GM18909 (cell line): Measurements from ENCODE around the gene APEH.
A peak's percentile ranks its signal among the peaks of the same experiment; 100 is the strongest.
"Not testable (repeated sequence)": the region's sequence is repeated elsewhere in the genome, so short reads cannot be mapped to it uniquely, and the experiment has no call there.

ENCODE experiments used
- ATAC-seq: cut with Tn5 transposase; IDR thresholded peaks from one replicate; pipeline ENCODE4 v1.9.1; 2021; ENCODE audit warnings: mild to moderate bottlenecking; ENCODE audit not compliant: unreplicated experiment, poor library complexity

APEH gene

DNA sequence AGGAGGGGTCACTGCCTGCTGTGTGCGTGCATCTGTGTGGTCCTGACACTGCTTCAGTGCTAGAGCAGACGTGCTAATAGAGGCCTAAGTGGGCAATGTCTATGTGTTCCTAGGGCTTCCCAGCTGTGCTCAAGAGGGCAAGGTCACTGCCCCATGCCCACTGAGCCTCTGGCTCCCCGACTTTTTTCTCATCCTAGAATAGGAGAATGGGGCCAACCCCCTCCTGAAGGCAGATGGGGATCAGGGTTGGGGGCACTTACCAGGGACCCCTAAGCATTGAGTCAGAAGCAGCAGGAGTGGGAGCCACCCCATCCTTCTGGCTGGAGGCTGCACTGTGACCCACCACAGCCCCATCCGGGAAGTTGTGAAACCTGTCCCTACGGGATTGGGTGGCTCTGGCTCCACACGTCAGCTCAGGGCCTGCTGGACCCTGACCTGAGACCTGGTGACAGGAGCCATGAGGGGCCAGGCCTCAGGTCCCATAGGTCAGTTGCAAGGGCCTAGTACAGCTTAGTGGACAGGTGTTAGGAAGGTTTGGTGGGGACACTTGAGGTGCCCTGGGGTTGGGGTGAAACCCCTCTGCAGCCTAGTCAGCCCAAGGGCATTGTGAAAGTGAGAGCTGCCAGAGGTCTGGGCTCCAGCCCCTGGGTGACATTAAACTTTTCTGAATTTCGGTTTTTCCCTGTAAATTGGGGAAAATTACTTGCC, 14.3 kb downstream of the APEH start:
- not testable (repeated sequence) for ATAC-seq

DNA sequence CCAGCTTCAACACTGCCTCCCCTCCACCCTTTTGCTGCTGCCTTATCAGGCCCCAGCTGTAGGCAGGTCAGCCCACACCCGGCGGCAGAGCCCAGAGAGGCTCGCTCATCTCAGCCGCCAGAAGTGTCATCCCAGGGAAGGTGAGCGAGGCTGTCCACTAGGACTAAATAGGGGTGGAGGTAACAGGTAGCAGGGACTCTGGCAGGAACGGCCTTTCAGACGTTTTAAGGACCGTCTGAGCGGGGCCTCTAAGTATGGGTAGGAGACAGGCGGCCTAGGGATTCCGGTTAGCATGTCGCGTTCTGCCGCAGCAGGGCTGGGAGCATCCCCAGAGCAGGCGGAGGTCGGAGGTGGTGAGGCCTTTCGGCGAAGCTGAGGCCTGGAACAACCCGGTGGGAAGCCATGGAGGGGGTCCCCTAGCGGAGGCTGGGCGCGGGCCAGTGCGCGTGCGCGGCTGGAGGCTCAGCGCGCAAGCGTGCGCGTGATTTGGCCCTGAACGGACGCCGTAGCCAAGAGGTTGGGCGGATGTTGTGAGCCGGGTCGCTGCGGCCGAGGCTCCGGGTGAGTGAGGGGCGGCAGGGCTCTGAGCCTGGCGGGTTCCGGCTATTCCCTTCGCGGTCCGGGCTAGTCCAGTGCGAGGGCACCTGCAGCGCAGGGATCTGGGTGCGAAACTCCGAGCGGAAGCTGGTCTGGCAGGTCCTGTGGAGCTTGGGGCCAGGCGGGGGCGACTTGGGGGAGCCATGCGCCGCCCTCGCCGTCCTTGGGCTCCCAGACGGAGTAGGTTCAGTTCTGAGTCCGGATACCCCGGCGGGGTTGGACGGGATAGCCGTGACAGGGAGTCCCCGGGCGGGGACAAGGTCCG, 15.1 kb downstream of the APEH start, which contains the start of the genes MST1 and RNF123:
Gene MST1, minus strand, starts transcription at position 429 of the 862 bp plus-strand sequence. CDS start 783 bp downstream, outside the sequence.
Gene RNF123, plus strand, starts transcription at position 512 of the 862 bp plus-strand sequence. CDS start 1,609 bp downstream, outside the sequence.
- peak; percentile 60 for ATAC-seq

DNA sequence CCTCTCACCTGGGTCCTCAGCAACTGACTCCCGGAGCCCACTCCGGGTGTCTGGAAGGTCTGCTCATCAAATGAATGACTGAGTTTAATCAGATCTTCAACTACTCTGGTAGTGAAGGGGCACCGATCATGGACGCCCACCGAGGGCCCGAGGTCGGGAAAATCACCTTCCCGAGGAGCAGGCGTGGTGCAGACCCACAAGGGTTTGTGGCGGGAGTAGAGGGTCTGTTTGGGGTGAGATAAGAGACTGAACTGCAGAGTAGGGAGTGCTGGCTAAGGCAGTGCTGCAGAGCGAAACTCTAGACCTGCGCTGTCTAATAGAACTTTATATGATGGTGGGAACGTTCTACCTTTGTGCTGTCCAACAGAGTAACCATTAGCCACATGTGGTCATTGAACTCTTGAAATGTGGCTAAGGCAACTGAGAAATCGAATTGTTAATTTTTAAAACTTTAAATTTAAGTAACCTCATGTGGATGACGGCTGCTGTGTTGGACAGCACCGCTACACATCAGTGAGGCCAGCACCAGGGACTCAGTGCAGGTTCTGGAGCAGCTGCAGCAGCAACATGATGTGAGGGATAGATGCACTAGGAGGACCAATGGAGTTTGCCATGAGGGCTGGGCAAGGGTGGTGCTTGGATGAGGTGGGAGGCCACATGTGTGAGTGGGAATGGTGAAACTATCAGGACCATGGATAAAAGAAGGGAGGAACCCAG, 15.9 kb downstream of the APEH start:
- ATAC-seq: not testable (repeated sequence)

DNA sequence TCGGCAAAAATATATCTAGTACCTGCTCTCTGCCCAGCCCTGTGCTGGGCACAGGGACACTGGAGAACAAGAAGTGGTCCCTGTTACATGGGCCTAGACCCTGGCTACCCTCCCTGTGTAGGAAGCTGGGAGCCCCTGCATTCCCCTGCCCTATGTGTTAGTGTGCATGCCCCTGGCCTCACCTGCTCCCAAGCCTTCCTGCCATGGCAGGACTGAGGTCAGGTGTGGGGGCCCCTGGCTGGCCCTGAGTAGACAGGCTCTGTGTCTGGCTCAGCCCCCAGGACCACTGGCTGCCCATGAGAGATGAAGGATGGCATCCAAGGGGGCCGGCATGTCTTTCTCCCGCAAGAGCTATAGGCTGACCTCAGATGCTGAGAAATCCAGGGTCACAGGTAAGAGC, 16.7 kb downstream of the APEH start:
- not testable (repeated sequence) for ATAC-seq

DNA sequence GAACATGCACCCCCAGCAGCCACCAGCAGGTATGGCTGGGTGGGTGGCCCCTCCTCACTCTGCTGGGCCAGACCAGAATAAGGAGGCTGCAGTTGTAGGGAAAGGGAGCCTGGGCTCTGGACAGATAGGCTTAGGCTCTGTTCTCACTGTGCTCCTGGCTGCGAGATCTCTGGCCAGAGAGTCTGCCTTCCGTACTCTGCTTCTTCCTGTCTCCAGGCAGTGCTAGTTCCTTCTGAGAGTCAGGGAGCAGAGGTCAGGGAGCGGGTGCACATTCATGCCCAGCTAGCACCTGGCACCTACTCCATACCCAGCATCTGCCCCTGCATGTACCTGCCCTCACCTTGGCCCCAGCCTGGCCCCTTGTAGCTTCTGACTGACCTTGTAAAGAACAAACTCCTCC, 17.3 kb downstream of the APEH start:
- not testable (repeated sequence) for ATAC-seq

DNA sequence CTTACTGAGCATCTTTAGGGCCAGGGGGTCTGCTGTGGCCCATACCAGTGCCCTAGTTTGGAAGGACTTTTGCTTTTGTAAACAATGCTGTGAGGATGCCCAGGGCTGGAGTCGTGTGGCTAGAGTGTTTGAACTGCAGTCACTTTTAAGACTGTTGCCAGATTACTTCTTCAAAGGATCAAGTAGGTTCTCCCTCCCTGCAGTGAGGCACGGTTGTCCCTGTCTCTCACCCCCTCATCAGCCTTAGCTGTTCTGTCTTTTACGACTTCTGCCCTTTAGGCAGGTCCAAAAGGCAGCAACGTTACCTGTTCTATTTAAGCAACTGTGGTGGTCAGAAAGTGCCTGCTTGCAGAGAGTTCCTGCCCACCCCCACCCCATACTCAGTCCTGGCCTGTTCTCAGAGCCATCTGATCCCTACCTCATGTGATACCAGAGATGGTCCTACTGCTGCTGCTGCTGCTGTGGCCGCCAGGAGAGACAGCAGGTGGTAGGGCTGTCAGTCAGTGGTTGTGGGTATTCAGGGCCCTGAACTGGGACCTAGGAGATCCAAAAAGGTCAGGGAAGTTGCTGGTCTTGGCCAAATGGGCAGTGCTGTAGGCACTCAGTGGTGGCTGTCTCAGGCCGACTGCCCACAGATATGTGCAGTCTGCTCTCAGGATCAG, 20.4 kb downstream of the APEH start:
- ATAC-seq: not testable (repeated sequence)

DNA sequence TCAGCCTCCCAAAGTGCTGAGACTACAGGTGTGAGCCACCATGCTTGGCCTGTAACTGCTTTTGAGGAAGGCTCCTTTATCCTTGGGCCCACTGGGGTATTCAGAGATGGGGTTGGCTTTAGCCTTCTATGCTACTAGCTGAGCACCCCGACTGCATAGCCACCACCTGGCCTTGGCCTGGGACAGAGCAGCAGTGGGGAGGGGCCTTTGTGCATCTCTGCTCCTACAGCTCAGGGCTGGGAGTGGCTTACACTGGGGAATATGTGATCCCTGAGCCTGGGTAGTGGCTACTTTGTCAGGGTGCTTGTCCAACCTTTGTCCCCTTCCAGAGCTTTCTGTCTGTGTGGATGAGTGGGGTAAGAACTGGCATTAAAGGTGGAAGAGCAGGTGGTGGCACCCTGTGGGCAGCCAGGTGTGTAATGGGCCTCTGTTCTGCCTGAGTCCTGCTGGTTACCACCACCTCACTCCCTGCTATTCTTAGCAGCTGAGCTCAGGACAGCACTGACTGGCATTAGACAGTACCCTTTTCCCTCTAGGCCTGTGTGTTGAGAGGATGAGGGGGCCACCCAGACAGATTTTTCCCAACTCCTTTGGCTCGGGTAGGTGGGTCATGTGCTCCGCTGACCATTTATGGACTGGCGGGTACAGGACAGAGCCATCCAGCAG, 21.3 kb downstream of the APEH start:
- not testable (repeated sequence) for ATAC-seq

DNA sequence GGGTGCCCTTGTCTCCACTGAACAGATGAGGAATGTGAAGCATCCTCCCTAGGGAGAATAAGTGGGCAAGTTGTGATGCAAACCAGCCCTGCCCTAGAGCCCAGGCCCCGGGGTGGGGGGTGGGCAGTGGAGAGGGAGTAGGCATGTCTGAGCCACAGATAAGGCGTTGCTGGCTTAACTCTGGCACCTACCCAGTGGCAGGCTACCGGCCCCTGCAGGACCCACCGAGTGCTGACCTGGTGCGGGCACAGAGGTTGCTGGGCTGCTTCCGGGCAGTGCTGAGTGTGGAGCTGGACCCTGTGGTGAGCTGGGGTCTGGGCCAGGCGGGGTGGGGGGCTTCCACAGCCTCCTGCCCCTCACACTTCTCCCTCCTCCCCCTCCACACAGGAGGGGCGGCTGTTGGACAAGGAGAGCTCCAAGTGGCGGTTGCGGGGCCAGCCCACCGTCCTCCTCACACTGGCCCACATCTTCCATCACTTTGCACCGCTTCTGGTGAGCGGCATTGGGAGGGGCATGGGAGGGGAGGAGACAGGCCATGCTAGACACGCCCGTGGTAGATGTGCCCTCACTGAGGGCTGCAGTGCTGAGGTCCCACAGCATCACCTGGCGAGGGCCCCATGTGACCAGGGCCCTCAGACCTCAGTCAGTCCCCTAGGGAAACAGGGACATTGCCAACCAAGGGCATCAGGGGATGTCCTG, 25.3 kb downstream of the APEH start:
- ATAC-seq: no peak

DNA sequence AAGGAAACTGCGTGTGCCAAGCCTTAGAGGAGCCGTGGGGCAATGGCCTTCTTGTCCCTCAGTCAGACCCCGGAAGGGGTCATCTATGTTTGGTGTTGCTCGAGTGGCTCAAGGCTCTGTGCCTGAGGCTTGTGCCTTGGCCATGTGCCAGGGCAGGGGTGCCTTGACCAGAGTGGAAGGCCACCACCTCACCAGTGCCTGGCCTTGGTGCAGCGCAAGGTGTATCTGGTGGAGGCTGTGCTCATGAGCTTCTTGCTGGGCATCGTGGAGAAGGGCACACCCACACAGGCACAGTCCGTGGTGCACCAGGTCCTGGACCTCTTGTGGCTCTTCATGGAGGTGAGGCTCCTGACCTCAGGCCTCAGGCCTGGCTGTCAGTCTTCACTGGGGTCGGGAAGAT, 25.9 kb downstream of the APEH start:
- no peak for ATAC-seq

DNA sequence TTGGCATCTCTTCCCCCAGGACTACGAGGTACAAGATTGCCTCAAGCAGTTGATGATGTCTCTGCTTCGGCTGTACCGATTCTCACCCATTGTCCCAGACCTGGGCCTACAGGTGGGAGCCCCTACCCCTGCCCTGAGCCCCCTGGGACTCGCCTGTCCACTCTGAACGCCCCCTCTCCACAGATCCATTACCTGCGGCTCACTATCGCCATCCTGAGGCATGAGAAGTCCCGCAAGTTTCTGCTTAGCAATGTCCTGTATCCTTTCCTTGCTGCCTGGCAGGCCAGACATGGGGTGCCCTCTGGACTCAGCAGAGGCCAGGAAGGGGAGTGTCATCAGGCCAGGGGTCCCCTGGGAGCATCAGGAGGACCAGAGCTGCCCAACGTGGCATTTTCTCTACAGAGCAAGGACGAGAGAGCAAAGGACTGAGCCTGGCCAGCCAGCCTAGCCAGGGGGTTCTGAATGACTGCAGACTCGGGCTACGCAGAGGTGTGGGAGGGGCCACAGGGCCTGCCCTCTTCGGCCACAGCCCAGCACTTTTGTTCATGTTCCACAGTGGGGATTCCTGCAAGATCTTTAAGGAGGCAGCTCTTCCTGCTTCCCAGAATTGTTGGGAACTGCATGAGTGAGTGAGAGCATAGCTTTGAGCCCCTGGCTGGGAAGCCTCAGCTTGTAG, 26.4 kb downstream of the APEH start:
- ATAC-seq: no peak

DNA sequence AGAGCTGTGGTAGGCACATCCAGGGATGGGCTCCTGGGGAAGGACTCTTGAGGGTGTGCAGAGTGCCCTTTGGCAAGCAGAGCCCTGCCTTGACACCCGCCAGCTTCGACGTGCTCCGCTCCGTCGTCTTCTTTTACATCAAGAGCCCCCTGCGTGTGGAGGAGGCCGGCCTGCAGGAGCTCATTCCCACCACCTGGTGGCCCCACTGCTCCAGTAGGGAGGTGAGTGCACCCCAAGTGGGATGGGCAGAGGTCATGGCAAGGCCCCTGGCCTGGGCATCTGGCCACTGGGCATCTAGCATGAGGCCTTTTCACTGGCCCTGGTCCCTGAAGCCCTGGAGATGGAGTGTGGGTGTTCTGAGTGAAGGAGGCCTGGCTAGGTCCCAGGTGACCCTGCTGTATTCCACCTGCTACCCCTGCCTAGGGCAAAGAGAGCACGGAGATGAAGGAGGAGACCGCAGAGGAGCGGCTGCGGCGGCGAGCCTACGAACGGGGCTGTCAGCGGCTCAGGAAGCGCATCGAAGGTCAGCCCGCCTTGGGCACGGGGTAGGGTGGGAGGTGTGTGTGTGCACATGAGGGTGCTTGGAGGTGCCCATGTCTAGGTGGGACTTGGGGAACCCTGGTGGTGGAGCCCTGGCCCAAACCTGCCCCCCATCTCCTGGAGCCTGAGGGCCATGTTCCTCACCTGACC, 27.4 kb downstream of the APEH start:
- ATAC-seq: no peak

DNA sequence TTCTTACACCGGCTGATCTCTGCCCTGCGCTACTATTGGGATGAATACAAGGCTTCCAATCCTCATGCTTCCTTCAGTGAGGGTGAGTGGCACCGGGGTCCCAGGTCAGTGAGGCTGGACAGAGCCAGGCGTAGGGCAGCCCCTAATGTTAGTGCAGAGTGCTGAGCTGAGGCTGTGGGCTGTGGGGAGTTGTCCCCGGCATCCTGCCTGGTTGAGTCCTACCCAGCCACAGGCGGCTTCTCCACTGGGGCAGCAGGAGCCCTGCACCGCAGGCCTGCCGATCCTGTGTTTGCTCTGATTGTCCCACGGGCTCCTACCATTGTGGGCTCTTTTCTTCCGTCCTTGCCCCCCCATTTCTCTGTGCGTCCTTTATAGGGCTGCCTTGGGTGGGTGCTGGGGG, 28.5 kb downstream of the APEH start:
- no peak for ATAC-seq

DNA sequence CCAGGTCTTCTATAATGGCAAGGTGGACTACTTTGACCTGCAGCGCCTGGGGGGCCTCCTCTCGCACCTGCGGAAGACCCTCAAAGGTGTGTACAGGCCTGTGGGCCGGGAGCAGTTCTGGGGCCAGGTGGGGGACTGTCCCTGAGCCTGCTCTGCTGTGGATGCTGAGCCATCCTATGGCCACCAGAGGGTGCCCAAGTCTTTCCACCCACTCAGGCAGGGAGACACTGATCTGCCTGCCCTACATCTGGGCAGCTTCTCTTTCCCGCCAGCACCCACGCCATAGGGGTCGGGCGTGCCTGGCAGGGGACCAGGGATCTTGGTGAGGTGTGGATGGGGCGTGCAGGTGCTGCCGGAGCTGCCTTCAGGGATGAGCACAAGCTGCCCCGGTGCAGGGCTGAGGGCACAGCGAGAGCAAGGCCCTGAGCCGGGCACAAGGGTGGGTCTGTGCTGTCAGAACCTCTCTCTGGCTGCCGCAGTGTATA, 29.3 kb downstream of the APEH start:
- peak; percentile 55 for ATAC-seq

DNA sequence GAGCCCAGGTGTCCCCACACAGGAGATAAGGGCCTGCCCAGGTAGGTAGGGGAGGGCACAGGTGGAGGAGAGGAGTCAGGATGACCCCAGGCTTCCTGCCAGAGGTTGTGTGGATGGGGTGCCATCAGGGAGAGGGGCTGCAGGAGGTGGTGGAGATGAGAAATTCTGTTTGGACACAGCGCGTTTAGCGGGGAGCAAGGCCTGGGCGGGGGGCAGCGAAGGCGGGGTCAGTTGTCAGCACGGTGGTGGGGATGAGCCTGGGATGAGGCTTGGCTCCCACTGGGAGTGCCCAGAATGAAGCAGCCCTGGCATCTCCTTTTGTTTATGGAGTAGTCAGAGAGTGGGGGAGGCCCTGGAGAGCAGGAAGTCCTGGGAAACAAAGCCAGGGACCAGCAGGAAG, 29.8 kb downstream of the APEH start:
- no peak for ATAC-seq

DNA sequence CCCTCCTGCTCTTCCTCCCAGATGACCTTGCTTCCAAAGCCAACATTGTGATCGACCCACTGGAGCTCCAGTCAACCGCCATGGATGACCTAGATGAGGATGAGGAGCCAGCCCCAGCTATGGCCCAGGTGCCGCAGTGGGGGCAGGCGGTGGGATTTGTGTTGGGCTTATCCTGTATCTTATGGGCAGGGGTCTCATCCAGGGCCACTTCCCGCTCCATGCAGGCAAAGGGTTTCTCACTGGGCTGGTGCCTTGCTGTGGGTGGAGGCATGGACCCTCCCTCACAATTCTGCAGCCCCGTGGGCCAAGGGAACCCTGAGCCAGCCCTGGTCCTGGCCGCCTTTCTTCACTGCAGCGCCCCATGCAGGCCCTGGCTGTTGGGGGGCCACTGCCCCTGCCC, 30.5 kb downstream of the APEH start:
- ATAC-seq: no peak

DNA sequence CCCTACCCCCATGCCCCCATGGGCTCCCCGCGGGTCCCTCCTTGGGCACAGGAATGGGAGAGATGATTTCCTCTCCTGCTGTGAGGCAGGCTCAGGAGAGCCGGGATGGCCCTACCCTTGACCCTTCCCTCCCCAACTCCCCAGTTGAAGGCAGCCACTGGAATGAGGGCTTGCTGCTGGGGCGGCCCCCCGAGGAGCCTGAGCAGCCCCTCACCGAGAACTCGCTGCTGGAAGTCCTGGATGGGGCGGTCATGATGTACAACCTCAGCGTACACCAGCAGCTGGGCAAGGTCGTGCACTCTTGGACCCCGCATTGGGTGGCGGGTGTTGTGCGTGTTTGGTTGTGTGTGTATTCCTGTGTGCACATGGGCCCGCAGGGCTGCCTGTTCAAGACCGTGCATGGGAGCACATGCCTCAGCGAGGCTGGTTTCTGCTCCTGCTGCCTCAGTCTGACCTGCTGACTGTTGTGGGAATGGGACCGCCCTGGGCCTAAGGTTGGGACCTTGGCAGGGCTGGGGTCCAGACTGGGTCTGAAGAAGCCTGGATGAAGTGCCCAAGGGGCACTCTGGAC, 31.3 kb downstream of the APEH start:
- ATAC-seq: no peak

DNA sequence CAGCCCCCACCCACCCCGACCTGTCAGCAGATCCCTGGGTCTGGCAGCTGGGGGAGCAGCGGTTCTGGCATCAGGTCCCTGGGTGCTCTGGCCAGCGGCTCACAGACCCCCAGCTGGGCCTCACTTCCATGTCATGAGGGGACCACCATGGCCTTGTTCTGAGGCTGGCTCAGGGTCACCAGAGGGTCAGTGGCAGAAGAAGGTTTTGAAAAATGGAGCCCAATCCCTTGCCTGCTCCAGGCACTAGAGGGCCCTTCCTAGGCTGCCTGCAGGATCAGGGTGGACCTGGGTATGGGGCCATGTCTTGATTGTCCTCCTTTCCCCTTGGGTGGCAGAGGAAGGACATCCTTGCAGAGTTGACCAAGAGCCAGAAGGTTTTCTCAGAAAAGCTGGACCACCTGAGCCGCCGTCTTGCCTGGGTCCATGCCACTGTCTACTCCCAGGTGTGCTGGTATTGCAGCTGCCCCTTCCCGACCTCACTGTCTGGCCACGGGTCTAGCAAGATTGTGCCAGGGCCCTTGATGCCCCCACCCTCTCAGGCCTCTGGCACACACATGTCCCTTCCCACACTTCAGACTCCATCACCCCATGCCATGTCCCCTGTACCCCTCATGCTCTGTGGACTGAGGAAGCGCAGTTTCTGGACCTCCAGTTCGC, 32.4 kb downstream of the APEH start:
- no peak for ATAC-seq
